NCI-H510A (cell line): ENCODE results near the gene VRK2.
"Not testable (repeated sequence)": the region's sequence is repeated elsewhere in the genome, so short reads cannot be mapped to it uniquely, and the experiment has no call there.

Experiments used
- DNase-seq: peaks from one replicate; lab custom pipeline; 2025; lab: John Stamatoyannopoulos, UW

Gene VRK2

GRCh38 chr2:58055033-58055786 is 8.6 kb downstream of the VRK2 start:
- DNase-seq: no peak

GRCh38 chr2:58056192-58056916 is 9.7 kb downstream of the VRK2 start:
- no peak for DNase-seq

GRCh38 chr2:58057707-58058530 is 11.3 kb downstream of the VRK2 start:
- no peak for DNase-seq

- no peak for DNase-seq
Observed at GRCh38 chr2:58063641-58064040, 17.0 kb downstream of the VRK2 start.

- DNase-seq: no peak
Observed at GRCh38 chr2:58064086-58064485, 17.5 kb downstream of the VRK2 start.

GRCh38 chr2:58065248-58065647 is 18.6 kb downstream of the VRK2 start:
- DNase-seq: no peak

- DNase-seq: no peak
Observed at GRCh38 chr2:58067001-58067400, 20.4 kb downstream of the VRK2 start.

GRCh38 chr2:58070765-58071164 is 24.2 kb downstream of the VRK2 start:
- DNase-seq: no peak

- DNase-seq: no peak
Observed at GRCh38 chr2:58072102-58072501, 25.5 kb downstream of the VRK2 start.

- no peak for DNase-seq
Observed at GRCh38 chr2:58073008-58073407, 26.4 kb downstream of the VRK2 start.

- no peak for DNase-seq
Observed at GRCh38 chr2:58073751-58074150, 27.1 kb downstream of the VRK2 start.

GRCh38 chr2:58081000-58081399 is 34.4 kb downstream of the VRK2 start:
- no peak for DNase-seq

- no peak for DNase-seq
Observed at GRCh38 chr2:58089081-58089480, 42.5 kb downstream of the VRK2 start.

- not testable (repeated sequence) for DNase-seq
Observed at GRCh38 chr2:58092772-58093171, 46.2 kb downstream of the VRK2 start.

- DNase-seq: no peak
Observed at GRCh38 chr2:58097025-58097424, 50.4 kb downstream of the VRK2 start.

GRCh38 chr2:58098254-58099095 is 51.9 kb downstream of the VRK2 start:
- DNase-seq: no peak

- no peak for DNase-seq
Observed at GRCh38 chr2:58099096-58099769, 52.6 kb downstream of the VRK2 start.

GRCh38 chr2:58101500-58101899 is 54.9 kb downstream of the VRK2 start:
- no peak for DNase-seq

GRCh38 chr2:58106896-58107295 is 60.3 kb downstream of the VRK2 start:
- no peak for DNase-seq

GRCh38 chr2:58107803-58108710 is 61.5 kb downstream of the VRK2 start:
- DNase-seq: no peak
